CD4-positive, alpha-beta T cell treated with Interleukin-4 for 1 hour (primary cell): ENCODE data around the gene TENT5C.

Experiments
- DNase-seq, 2 donors: peaks; one replicate each; pipeline ENCODE4 v3.0.0-alpha.2; 2020 to 2022

TENT5C gene

GRCh38 chr1:117659550-117660270, 53.9 kb downstream of the TENT5C start:
- peak in 1 of 2 donors; percentile 32 for DNase-seq

GRCh38 chr1:117660271-117660965, 54.6 kb downstream of the TENT5C start:
- DNase-seq = no peak

GRCh38 chr1:117661027-117661426, 55.2 kb downstream of the TENT5C start:
- peak; percentile 63 to 81 for DNase-seq

GRCh38 chr1:117662667-117663066, 56.8 kb downstream of the TENT5C start:
- DNase-seq = no peak

GRCh38 chr1:117663156-117663902, 57.5 kb downstream of the TENT5C start:
- no peak for DNase-seq

- peak; percentile 85 to 92 for DNase-seq
Measured at GRCh38 chr1:117664314-117664713, 58.5 kb downstream of the TENT5C start.

- DNase-seq = no peak
Measured at GRCh38 chr1:117665556-117666270, 59.9 kb downstream of the TENT5C start.

GRCh38 chr1:117669572-117669971, 63.7 kb downstream of the TENT5C start:
- no peak for DNase-seq

GRCh38 chr1:117670976-117671780, 65.3 kb downstream of the TENT5C start:
- DNase-seq = no peak

GRCh38 chr1:117671781-117672501, 66.1 kb downstream of the TENT5C start:
- peak in 1 of 2 donors; percentile 18 for DNase-seq

- no peak for DNase-seq
Measured at GRCh38 chr1:117672756-117673155, 66.9 kb downstream of the TENT5C start.

- DNase-seq = no peak
Measured at GRCh38 chr1:117673405-117673804, 67.6 kb downstream of the TENT5C start.

GRCh38 chr1:117674521-117675400, 68.9 kb downstream of the TENT5C start:
- DNase-seq = peak; percentile 74 to 75

- DNase-seq = no peak
Measured at GRCh38 chr1:117675907-117676430, 70.1 kb downstream of the TENT5C start.

GRCh38 chr1:117676615-117677130, 70.8 kb downstream of the TENT5C start:
- no peak for DNase-seq
